Parathyroid adenoma (tissue), 2 donors: ENCODE measurements around the gene IGF2BP2.

Source experiments
- H2AFZ ChIP-seq: fragments of 300-600 bp; sonication (generic); one replicate; pipeline ENCODE4 v1.7.0; 2017; ENCODE audit warnings: antibody characterized with exemption, mild to moderate bottlenecking
- H3K27ac ChIP-seq: fragments of 300-600 bp; sonication (generic); one replicate; pipeline ENCODE4 v1.7.0; 2017
- H3K27me3 ChIP-seq: fragments of 300-600 bp; sonication (generic); one replicate; pipeline ENCODE4 v1.7.0; 2017; ENCODE audit warnings: low read length; ENCODE audit not compliant: control insufficient read depth, insufficient read depth
- H3K36me3 ChIP-seq: fragments of 300-600 bp; sonication (generic); one replicate; pipeline ENCODE4 v1.7.0; 2017; ENCODE audit warnings: low read length; ENCODE audit not compliant: control insufficient read depth, insufficient read depth
- H3K4me1 ChIP-seq: fragments of 300-600 bp; sonication (generic); one replicate; pipeline ENCODE4 v1.7.0; 2017; ENCODE audit warnings: control low read depth
- H3K4me2 ChIP-seq: fragments of 300-600 bp; sonication (generic); one replicate; pipeline ENCODE4 v1.7.0; 2017; ENCODE audit warnings: low read length
- H3K4me3 ChIP-seq: fragments of 300-600 bp; sonication (generic); one replicate; pipeline ENCODE4 v1.7.0; 2017; ENCODE audit warnings: low read depth, low read length
- H3K79me2 ChIP-seq: fragments of 300-600 bp; sonication (generic); one replicate; pipeline ENCODE4 v1.7.0; 2017; ENCODE audit warnings: control low read depth
- H3K9ac ChIP-seq: fragments of 300-600 bp; sonication (generic); one replicate; pipeline ENCODE4 v1.7.0; 2017; ENCODE audit warnings: mild to moderate bottlenecking
- H3K9me3 ChIP-seq: fragments of 300-600 bp; sonication (generic); one replicate; pipeline ENCODE4 v1.7.0; 2017; ENCODE audit warnings: low read length; ENCODE audit not compliant: control insufficient read depth
- CTCF ChIP-seq: fragments of 300-600 bp; sonication (generic); IDR thresholded peaks from one replicate; pipeline ENCODE4 v1.7.0; 2017; ENCODE audit warnings: antibody characterized with exemption, mild to moderate bottlenecking
- donor health status: primary hyperparathyroidism.

IGF2BP2 gene

GRCh38 chr3:185631108-185631507 is 193.7 kb downstream of the IGF2BP2 start:
- Histone ChIP-seq H3K27me3 (no peaks in the 10 kb centered on the region), H3K79me2 (no peaks in the 10 kb centered on the region), H3K4me2 (no peak overlapping the region), H3K4me3 (no peak overlapping the region), H3K36me3 (no peaks in the 10 kb centered on the region), H3K4me1 (no peaks in the 10 kb centered on the region), H3K27ac (no peak overlapping the region), H2AFZ (no peak overlapping the region), H3K9me3 (no peaks in the 10 kb centered on the region), H3K9ac (no peak overlapping the region)
- no peak for TF ChIP-seq CTCF

GRCh38 chr3:185630182-185630622 is 194.6 kb downstream of the IGF2BP2 start:
- H3K79me2 ChIP-seq, result no peaks in the 10 kb centered on the region
- no peaks in the 10 kb centered on the region for H3K27me3 ChIP-seq
- H3K4me3 ChIP-seq, result no peak overlapping the region
- no peak overlapping the region for H2AFZ ChIP-seq
- H3K36me3 ChIP-seq, result no peaks in the 10 kb centered on the region
- no peak overlapping the region for H3K27ac ChIP-seq
- no peak overlapping the region for H3K9ac ChIP-seq
- H3K4me2 ChIP-seq, result no peak overlapping the region
- no peaks in the 10 kb centered on the region for H3K9me3 ChIP-seq
- no peaks in the 10 kb centered on the region for H3K4me1 ChIP-seq
- no peak for TF ChIP-seq CTCF

GRCh38 chr3:185629554-185630181 is 195.2 kb downstream of the IGF2BP2 start:
- H3K9me3 ChIP-seq, result no peaks in the 10 kb centered on the region
- H3K4me3 ChIP-seq, result no peak overlapping the region
- no peaks in the 10 kb centered on the region for H3K79me2 ChIP-seq
- no peaks in the 10 kb centered on the region for H3K36me3 ChIP-seq
- no peak overlapping the region for H3K4me2 ChIP-seq
- no peak overlapping the region for H2AFZ ChIP-seq
- H3K9ac ChIP-seq, result no peak overlapping the region
- H3K4me1 ChIP-seq, result no peaks in the 10 kb centered on the region
- H3K27ac ChIP-seq, result no peak overlapping the region
- no peaks in the 10 kb centered on the region for H3K27me3 ChIP-seq
- TF ChIP-seq CTCF, result no peak

GRCh38 chr3:185625784-185626183 is 199.1 kb downstream of the IGF2BP2 start:
- Histone ChIP-seq H3K9ac (no peak overlapping the region), H3K79me2 (no peaks in the 10 kb centered on the region), H3K36me3 (no peaks in the 10 kb centered on the region), H2AFZ (no peak overlapping the region), H3K27ac (no peak overlapping the region), H3K4me3 (no peak overlapping the region), H3K4me1 (no peaks in the 10 kb centered on the region), H3K9me3 (no peaks in the 10 kb centered on the region), H3K4me2 (no peak overlapping the region), H3K27me3 (no peaks in the 10 kb centered on the region)
- TF ChIP-seq CTCF, result no peak
